AG08396 (cell line): ENCODE data around the gene CMPK1.
"Not testable (repeated sequence)": the region's sequence is repeated elsewhere in the genome, so short reads cannot be mapped to it uniquely, and the experiment has no call there.

Experiments used
- DNase-seq: peaks from one replicate; pipeline ENCODE4 v3.0.0; 2012; ENCODE audit warnings: low spot score, mixed read lengths

Gene CMPK1, protein sequence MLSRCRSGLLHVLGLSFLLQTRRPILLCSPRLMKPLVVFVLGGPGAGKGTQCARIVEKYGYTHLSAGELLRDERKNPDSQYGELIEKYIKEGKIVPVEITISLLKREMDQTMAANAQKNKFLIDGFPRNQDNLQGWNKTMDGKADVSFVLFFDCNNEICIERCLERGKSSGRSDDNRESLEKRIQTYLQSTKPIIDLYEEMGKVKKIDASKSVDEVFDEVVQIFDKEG

DNA sequence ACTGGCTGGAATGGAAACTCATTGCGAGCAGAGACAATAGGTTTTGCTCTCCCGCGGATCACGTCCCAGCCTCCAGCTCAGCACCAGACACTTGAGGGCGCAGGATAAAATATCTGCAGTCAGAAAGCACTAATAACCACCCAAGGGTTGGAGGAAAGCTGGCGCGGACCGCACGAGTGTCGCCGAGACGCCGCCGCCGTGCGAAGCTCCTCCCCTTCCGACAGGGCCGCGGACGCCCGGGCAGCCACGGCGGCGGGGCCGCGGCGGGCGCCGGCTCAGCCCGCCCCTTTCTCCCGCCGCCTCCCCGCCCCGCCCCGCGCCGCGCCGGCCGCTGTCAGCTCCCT lies at the start of gene CMPK1:
TSS of gene CMPK1 (plus strand) at position 213 of the 344 bp plus-strand sequence. CDS start 156 bp downstream, outside the sequence.
- peak; percentile 91 for DNase-seq

DNA sequence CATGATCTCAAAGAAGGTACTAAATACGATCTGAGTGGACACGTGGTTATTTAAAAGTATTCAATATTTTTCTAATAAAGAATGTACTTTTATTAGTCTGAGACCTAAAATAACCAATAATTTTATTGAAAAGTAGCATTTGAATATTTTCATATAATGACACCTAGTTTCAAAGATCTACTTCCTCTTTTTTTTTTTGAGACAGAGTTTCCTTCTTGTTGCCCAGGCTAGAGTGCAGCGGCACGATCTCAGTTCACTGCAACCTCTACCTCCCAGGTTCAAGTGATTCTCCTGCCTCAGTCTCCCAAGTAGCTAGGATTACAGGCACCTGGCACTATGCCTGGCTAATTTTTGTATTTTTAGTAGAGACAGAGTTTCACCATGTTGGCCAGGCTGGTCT lies 45.5 kb upstream of the CMPK1 start:
- DNase-seq, result not testable (repeated sequence)

DNA sequence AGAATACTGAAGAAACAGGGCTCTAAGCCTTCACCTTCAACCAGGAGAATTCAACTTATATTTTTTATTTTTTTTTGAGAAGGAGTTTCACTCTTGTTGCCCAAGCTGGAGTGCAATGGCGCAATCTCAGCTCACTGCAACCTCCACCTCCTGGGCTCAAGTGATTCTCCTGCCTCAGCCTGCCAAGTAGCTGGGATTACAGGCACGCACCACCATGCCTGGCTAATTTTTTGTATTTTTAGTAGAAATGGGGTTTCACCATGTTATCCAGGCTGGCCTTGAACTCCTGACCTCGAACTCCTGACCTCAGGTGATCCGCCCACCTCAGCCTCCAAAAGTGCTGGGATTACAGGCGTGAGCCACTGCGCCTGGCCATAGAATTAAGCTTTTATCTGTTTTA lies 38.7 kb upstream of the CMPK1 start:
- not testable (repeated sequence) for DNase-seq

DNA sequence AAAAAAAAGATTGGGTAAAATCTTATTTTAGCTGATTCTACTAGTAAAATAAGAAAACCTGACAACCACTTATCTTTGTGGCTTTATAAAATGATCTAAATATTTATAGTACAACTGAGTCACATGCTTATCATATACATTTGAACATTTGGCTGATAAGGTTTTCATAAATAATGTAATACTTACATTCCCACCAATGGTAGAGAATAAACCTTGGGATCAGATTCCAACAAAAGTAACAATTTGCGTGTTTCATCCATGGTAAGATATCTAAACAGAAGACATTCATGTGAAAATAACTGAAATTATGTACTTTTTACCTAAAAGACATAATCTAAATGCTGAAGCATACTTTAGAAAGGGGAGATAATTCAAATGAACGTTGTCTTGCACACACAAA lies 38.0 kb upstream of the CMPK1 start:
- DNase-seq, result no peak

DNA sequence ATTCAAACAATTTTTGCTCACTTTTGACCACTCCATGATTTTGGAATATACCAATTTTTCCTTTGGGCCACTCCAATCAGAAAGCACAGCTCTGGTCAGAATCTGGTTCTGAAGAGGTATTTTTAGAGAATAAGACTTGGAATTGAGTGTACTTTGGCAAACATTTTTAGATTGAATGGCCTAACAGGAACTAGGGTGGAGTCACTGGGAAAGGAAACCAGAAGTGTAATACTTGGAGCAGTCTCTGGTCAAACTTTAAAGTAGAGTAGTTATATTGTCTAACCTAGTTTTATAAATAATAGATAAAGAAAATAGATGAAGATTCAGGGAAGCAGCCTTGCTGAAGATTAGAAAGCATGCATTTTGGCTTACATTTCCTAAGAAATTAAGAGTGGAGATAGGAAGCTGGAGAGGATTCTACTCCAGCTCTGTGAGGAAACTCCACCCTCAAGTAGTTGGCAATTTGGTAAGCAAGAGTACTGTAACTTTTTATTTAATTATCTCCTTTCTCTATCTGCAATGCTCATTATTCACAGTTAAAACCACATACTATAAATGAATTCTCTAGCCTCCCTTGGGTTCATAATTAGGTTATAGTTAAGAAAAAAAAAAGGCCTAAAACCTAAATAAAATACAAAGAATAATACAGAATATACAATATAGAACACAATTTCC lies 35.4 kb upstream of the CMPK1 start:
- DNase-seq, result no peak

DNA sequence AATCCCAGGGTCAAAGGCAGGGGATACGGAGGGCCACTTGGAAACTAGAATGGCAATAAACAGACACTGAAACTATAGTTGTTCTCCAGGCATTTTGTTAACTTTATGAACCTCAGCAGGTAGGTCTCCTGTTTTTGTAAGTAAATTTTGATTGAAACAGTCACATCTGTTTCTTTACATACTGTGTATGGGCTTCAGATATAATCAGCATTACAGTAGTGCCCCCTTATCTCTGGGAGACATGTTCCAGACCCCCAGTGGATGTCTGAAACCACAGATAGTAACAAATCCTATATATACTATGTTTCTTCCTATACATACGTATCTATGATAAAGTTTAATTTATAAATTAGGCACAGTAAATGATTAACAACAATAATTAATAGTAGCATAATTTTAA lies 31.1 kb upstream of the CMPK1 start:
- DNase-seq, result no peak

DNA sequence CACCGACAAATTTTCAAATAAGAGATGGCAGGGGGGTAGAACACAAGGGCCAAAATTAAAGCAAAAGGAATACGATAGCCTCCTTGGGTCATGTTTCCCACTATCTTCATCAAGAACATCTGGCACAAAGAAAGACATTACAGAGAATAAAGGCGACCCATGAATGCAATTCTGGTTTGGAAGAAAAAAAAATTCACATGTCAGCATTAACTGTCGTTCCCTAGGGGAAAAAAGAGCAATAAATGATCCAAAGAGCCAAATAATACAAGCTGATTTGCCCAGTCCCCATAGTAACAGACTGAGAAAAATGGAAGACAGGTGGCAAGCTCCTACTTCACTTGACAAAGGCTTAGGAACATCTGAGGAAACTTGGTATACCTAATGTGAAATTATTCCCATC lies 24.2 kb upstream of the CMPK1 start:
- DNase-seq, result no peak

DNA sequence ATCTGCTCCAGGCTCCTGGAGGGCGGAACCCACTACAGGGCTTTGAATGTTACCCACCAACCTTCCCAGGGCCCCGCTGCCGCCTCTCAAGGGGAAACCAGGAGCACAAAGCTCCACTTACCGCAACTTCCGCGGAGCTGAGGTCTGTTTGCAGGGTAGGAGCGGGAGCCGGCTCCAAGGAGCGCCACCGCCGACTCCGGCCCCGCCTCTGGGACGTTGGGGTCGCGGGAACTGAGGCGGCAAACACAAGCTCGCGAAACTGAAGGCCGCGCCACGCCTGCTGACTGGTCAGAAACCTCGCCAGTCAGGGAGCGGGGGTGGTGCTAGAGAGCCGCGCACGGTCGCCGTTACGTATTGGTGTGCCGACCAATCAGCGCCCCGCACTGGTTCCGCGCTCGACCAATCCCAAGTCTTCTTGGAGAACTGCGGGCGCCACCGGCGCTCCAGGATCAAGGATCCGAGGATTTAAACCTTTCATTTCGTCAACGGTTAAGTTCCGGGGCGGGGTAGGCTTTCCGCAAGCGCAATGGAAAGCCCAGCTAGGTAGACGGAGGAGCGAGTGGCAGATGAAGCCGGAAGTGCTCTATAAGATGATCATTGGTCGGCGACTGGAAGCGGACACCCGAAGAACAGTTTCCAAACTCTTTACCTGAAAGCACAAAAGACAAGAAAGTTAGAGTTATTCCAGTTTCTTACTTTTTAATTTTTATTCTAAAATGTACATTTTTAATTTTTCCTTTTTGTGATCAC lies 19.5 kb upstream of the CMPK1 start, which contains the start of gene STIL:
TSS of gene STIL (minus strand) at position 233 of the 750 bp plus-strand sequence. CDS start 3,828 bp downstream, outside the sequence.
- DNase-seq, result peak; percentile 98

DNA sequence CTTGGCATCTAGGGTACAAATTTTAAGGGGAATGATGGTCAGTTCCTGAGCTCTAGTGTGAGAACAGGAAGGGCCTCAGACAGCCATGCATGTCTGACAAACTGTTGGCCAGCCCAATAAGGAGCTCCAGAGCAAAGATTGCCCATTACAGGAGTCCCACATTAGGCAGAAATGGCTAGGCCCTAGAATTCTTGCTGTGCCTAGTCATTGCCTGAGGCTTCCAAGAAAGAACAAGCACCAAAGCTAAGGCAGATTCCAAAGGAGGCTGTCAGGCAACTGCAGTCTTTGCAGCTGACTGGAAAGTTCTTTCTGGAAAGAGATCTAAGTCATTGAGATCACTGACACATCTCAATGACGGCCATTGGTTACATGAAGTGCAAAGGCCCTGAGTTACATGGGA lies 15.7 kb upstream of the CMPK1 start:
- DNase-seq, result peak; percentile 63

DNA sequence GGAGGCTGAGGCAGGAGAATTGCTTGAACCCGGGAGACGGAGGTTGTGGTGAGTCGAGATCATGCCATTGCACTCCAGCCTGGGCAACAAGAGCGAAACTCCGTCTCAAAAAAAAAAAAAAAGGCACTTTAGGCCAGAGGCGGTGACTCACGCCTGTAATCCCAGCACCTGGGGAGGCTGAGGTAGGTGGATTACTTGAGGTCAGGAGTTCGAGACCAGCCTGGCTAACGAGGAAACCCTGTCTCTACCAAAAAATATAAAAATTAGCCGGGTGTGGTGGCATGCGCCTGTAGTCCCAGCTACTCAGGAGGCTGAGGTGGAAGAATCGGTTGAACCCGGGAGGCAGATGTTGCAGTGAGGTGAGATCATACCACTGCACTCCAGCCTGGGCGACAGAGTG lies 13.6 kb upstream of the CMPK1 start:
- not testable (repeated sequence) for DNase-seq

DNA sequence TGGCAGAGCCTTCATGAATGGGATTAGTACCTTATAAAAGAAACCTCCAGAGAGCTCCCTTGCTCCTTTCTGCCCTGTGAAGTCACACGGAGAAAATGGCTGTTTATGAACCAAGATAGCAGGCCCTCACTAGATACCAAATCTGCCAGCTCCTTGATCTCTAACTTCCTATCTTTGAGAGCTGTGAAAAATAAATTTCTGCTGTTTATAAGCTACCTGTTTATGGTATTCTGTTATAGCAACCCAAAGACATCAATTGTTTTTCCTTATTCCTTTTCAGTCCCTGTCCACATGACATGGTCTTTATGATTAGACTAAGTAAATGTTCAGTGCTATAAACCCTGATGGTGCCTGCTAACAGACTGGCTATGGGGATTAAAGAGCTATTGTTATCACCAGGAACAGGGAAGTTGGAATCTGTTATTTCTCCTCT lies 10.0 kb upstream of the CMPK1 start:
- DNase-seq, result no peak

DNA sequence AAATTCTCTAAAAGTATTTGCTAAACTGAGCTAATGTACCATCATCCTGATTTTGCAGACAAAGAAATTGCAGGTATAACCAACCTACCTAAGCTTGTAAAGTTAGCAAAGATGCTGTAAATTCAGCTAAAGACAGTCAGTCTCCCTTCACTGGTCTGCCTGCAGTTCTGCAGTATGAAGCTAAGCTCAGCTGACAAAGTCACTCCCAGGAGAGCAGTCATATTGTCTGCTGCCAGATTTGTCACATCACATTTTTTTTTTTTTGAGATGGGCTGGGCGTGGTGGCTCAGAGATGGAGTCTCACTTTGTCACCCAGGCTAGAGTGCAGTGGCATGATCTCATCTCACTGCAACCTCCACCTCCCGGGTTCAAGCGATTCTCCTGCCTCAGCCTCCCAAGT lies 8.9 kb upstream of the CMPK1 start:
- DNase-seq, result no peak

DNA sequence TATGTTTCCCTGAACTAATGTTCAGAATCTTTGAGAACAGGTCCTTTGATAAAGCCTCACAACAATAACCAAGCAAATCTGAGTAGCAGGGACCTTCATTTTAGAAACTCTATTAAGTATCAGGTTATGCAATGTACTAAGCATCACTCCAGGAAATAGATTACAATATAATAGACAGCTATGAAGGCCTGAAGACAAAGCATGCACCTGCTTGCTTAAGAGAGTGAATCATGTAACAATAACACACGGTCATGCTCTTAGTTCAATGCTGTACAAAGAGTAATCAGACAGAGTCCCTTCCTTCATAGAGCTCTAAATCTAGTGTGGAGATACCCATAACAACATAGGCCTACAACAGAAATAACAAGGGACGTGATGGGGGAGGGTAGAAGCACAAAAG lies 8.1 kb upstream of the CMPK1 start:
- no peak for DNase-seq

DNA sequence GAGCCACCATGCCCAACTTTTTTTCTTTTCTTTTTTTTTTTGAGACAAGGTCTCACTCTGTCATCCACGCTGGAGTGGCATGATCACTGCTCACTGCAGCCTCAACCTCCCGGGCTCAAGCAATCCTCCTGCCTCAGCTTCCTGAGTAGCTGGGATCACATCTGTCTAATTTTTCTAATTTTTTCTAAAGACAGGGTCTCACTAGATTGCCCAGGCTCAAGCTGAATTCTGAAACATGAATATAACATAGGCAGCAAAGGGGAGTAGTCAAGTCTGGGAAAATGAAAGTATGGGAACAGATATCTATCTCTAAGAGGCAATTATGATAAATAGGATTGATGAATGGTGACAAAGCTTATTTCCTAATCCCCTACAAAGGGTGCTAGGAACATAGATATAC lies 7.3 kb upstream of the CMPK1 start:
- DNase-seq, result no peak

DNA sequence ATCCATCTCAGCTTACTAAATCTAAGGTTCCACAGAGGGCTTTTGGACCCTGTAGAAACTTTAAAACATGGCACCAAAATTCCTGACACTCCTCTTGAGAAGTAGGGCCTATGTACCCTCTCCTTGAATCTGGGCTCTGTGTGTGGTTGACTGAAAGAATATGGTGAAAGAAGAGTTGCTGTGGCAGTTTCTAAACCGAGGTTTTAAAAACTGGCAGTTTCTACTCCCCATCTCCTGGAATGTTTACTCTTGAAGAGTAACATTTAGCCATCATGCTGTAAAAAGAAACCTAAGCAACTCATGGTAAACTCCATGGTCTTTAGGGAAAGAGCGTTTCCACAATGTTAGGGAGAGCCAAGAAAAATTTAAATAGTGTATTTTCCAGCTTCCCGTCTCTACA lies 4.6 kb upstream of the CMPK1 start:
- DNase-seq, result no peak

DNA sequence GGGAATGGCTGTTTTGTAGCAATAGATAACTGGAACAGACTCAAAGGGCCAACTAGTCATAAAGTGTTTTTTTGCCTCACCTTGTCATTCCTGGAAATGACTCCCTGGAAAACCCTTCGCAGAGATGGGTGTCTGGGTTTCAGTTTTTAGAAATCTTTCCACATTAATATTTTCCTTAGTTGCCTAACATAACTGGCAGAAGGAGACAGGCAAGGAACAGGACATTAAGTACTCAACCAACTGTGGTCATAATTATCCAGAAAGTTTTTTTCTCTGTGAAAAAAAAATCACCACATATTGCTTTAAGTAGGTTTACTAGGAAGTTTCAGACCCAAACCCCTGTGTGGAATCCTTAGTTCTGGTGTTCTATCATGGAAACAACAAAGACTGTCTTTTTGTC lies 3.4 kb upstream of the CMPK1 start:
- DNase-seq, result no peak

DNA sequence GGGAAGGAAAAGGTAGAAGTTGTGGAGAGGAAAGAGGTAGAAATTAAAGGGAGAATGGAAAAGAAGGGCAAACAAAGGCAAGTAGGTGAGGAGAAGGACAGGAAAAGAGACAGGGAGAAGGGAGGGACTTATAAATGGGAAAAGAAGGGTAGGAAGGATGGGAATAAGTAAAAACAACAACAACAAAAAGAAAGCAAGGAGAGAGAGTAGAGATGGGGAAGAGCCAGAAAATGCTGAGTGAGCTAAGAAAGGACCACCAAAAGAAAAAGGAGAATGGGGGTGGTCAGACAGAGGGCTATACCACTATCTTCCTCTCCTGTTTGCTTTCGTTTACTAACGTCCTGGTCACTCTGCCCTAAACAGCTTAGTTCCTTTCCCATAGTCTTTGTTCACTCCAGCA lies 1.7 kb upstream of the CMPK1 start:
- DNase-seq, result no peak

DNA sequence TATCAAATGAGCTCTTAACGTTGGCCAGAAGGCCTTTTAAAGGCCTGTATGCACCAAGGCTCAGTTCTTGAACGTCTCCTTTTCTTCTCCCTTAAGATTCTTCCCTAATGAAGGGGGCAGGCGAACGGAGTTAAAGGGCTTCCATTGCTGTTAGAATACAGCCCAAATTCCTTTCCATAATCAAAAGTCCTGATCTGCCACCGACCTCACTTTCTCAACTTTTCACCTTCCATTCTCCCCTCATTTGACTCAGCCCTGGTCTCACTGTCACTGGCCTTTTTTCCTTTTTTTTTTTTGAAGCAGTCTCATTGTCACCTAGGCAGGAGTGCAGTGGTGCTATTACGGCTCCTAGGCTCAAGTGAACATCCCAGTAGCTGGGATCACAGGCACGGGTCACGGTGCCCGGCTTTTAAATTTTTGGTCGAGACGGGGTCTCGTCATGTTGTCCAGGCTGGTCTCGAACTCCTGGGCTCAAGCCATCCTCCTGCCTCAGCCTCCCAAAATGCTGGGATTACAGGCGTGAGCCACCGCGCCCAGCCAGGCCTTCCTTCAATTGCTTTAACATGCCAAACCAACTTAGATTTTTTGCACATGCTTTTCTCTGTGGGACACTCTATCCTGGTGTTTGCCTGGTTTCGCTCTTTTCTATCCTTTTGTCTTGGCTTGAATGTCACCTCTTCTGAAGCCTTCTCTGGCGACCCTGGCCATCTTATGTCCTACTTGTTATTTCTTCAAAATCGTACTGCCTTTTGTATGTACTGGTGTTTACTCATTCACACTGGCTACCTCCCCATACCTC lies 612 bp upstream of the CMPK1 start:
- DNase-seq, result no peak

DNA sequence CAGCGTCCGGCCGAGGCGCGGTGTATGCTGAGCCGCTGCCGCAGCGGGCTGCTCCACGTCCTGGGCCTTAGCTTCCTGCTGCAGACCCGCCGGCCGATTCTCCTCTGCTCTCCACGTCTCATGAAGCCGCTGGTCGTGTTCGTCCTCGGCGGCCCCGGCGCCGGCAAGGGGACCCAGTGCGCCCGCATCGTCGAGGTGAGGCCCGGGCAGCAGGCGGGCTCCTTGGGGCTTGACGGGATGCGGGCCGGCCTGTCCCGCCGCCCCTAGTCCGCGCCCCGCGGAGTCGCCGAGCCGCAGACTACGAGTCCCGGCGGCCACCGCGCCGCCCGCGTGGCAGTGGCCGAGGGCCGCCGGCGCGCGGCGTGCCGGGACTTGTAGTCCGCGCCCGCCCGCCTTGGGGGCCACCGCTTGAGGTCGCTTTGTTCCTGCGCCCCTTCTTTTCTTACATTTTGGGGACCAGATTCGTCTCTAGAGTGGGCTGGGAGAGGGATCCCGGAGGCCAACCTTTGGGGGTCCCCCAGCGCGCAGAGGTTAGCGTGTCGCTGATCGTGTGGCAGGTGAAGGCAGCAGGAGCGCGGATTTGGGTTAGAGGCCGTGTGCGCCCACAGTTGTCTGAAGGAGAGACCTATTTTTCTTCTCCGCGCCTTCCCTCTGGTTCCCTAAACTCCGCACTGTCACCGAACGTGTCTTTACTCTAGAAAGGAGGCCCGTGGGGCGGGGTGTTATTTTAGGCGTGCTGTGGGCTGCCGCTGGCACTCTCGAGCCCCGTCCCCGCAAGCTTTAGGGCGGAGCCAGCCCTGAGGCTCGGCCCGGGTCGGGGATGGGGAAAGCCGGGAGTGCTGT lies 553 bp downstream of the CMPK1 start:
- DNase-seq, result peak; percentile 91

DNA sequence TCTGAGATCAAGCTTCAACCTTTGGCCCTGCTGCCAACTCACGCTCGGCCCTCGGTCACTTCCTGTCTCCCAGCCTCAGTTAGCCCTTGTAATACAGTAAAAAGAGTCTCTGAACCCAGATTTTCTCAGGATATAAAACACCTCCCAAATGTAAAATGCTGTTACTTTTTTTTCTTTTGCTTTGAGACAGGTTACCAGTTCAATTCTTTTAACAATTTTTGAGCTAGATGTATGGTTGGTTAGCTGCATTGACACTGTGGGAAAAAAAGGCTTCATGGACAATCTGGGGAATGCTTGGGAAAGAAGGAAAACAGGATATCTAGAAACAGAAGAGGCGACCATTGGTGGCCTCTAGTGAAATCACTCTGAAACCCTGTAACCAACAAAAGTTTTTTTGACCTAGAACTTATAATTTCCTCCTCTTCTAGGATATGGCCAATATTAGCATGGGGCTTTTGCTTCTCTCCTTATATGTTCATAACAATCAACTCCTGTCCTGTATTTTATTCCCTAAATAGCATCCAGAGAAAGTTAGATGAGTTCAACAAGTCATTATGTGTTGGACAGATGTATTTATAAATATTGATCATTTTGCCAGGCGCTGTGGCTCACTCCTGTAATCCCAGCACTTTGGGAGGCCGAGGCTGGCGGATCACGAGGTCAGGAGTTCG lies 1.3 kb downstream of the CMPK1 start:
- DNase-seq, result peak; percentile 13

DNA sequence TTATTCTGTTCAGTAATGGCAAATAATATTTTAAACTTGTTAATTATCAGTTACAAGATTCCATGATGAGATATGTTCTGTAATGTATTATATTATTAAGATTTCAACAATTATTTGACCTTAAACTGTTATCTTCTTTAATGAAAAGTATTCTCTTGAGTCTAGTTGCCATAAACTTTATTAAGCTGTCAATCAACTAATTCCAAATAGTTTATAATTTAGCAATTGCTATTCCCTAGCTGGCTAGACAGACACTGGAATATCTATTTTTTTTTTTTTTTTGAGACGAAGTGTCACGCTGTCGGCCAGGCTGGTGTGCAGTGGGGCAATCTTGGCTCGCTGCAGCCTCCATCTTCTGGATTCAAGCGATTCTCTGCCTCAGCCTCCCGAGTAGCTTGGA lies 3.8 kb downstream of the CMPK1 start:
- no peak for DNase-seq
